ENCODE data around the gene ST6GAL1.
A peak's percentile ranks its signal among the peaks of the same experiment; 100 is the strongest.
"Not testable (repeated sequence)": the region's sequence is repeated elsewhere in the genome, so short reads cannot be mapped to it uniquely, and the experiment has no call there.

ST6GAL1 gene, protein sequence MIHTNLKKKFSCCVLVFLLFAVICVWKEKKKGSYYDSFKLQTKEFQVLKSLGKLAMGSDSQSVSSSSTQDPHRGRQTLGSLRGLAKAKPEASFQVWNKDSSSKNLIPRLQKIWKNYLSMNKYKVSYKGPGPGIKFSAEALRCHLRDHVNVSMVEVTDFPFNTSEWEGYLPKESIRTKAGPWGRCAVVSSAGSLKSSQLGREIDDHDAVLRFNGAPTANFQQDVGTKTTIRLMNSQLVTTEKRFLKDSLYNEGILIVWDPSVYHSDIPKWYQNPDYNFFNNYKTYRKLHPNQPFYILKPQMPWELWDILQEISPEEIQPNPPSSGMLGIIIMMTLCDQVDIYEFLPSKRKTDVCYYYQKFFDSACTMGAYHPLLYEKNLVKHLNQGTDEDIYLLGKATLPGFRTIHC

DNA sequence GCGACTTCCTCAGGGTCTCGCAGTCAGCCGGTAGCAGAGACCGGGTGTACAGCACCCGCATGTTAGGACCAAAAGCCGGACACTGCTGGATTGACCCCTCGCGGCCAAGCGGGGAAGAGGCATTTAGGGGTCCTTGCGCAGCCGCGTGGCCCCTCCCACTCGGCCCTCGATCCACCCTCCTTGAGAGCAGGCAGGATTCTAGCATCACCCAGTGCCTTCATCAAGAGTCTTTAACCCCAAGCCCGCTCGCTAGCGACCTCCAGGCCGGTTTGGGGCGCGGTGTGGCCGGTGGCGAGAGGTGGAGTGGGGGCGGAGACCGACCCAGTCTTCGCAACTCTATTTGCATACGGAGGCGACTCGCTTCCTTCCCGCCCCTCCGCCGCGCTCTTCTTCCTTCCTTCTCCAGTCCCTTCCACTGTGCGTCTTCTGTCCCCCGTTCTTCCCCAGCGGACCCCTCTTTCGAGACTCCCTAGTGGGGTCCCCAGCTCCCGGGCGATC is at the start of gene ST6GAL1:
Gene ST6GAL1 (plus strand): TSS at position 384 of the 498 bp plus-strand sequence. CDS start 112,178 bp downstream, outside the sequence.
- peak; percentile 49 for DNase-seq (ENCODE audit: low spot score)

- no peak for DNase-seq (ENCODE audit: low spot score)
These were observed 48.2 kb upstream of the ST6GAL1 start for GRCh38 chr3:186882150-186882524.

GRCh38 chr3:186882881-186883685 is 47.2 kb upstream of the ST6GAL1 start:
- DNase-seq (ENCODE audit: low spot score) = no peak

GRCh38 chr3:186883686-186884058 is 46.7 kb upstream of the ST6GAL1 start:
- DNase-seq (ENCODE audit: low spot score) = no peak

GRCh38 chr3:186884868-186885267 is 45.5 kb upstream of the ST6GAL1 start:
- not testable (repeated sequence) for DNase-seq (ENCODE audit: low spot score)

DNA sequence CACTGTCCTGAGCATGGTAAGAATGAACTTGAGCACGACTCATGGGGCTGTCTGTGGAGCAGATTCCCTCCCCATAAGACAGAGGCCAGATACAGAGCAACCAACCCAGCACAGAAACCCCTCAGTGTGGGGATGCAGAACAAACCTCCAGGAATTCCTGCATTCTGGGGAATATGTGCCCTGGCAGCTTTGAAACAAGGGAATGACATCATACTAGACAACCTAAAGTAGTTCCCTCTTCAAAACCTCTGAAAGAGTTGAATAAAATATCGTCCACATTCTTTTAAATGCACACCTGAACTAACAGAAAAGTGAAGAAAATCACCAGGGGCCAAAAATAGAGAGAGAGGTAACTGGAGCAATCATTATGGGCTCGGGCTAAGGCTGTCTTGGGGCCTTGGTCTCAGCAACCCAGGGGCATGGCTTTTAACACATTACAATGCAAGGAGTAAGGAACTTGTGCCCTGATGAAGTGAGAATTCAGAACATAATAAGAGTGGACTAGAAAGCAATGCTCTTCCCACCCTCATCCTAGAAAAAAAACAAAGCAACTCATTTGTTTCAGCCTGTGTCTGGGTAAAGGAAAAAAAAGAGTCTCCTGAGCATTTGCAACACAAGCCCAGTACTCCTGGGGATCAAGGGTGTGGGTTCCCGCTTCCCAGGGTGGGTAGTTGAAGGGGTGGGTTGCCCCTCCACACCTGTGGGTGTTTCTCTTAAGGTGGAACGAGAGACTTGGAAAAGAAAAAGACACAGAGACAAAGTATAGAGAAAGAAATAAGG is 43.9 kb upstream of the ST6GAL1 start:
- no peak for DNase-seq (ENCODE audit: low spot score)

GRCh38 chr3:186887507-186887938 is 42.8 kb upstream of the ST6GAL1 start:
- not testable (repeated sequence) for DNase-seq (ENCODE audit: low spot score)

DNA sequence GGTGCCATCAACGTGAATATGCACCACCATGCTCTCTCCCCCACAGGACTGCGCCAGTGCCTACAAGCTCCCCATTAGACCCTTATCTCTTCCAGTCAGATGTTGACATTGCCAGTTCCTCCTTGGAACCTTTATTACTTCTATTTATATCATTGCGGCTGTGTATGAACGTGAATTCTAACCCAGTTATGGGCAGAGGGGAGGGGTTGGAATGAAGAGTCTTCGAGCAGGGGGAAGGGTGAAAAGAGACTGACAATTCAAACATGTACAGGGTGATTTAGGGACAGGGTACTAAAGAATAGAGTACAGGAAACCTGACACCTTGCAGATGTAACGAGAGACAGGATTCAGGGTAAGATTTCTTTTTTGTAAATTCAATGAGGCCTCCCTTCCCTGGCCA is 41.8 kb upstream of the ST6GAL1 start:
- DNase-seq (ENCODE audit: low spot score) = peak; percentile 40

- not testable (repeated sequence) for DNase-seq (ENCODE audit: low spot score)
These were observed 40.6 kb upstream of the ST6GAL1 start for GRCh38 chr3:186889698-186890097.

DNA sequence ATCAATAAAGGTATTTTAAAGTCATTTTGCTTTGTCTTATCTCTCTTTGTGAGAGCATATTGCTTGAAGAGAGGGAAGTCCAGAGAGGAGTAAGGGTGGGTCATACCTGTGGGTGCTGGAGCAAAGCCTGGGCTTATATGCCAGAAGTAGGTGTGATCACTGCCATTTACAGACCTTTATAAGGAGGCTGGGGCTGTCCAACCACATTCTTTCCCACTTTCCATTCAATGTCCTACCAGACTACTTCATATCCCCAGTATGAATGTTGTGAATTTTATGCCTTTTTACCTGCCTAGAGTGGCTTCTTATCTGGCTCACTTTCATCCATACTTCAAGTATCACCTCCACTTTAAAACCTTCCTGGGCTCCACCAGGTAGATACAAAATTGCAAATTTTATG is 39.4 kb upstream of the ST6GAL1 start:
- no peak for DNase-seq (ENCODE audit: low spot score)

- not testable (repeated sequence) for DNase-seq (ENCODE audit: low spot score)
These were observed 37.3 kb upstream of the ST6GAL1 start for GRCh38 chr3:186893071-186893470.

DNA sequence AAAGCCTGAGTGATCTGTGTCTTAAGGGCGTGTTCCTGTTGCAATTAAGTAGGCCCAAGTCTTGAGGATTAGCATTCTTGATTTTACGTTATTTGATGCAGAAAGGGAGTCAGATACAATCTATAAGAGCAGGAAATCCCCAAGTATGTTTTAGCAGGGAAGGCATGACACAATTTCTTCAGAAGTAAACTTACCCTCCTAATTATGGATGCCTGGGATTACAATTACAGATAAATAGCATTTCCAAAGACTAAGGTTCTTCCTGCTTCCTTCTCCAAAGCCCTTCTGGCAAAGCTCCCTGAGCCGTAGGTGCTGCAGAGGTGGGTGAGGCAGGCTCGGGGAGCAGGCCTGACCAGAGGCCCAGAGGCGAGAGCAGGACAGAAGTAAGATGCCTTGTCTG is 34.9 kb upstream of the ST6GAL1 start:
- no peak for DNase-seq (ENCODE audit: low spot score)

DNA sequence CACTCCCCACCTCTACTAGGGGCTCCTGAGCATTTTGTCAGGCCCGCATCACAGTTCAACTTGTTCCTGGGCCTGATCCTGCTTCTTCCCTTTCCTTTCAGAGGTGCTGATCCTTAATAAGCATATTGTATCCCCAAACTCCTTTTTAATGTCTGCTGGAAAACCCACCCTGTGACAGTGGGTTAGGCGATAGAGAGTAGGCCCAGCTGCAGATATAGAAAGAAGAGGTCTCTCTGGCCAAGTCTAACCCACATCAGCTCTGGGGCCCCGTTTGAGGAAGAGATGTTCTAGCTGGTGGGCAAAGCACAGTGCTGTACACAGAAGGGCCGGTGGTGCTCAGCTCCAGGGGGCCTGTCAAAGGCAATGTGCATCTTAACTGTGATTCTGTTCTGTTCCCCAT is 34.3 kb upstream of the ST6GAL1 start:
- no peak for DNase-seq (ENCODE audit: low spot score)

DNA sequence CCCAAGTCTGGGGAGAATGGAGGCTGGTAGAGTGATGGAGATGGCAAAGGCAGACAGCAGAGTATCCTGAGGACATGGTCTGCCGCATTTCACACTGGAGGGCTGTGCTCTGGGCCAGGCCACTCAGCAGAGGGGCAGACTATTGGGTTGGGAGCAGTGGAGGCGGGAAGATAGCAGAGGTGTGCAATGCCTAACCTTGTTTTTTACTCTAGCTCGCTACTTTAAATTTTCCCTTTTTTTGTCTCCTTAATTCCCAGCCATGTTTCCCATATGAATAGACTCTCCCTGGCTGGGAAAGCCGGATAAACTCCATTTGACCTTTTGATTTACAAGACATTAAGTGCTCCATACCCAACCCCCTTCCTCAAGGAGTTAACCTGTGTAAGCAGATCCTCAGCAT is 33.5 kb upstream of the ST6GAL1 start:
- DNase-seq (ENCODE audit: low spot score) = no peak

- no peak for DNase-seq (ENCODE audit: low spot score)
These were observed 29.1 kb upstream of the ST6GAL1 start for GRCh38 chr3:186901135-186901734.

- no peak for DNase-seq (ENCODE audit: low spot score)
These were observed 28.2 kb upstream of the ST6GAL1 start for GRCh38 chr3:186902154-186902553.

GRCh38 chr3:186902713-186903112 is 27.6 kb upstream of the ST6GAL1 start:
- no peak for DNase-seq (ENCODE audit: low spot score)

DNA sequence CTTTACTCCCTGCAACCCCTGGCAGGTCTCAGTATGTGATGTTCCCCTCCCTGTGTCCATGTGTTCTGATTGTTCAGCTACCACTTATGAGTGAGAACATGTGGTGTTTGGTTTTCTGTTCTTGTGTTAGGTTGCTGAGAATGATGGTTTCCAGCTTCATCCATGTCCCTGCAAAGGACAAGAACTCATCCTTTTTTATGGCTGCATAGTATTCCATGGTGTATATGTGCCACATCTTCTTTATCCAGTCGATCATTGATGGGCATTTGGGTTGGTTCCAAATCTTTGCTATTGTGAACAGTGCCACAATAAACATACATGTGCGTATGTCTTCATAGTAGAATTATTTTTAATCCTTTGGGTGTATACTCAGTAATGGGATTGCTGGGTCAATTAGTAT is 26.6 kb upstream of the ST6GAL1 start:
- not testable (repeated sequence) for DNase-seq (ENCODE audit: low spot score)

- DNase-seq (ENCODE audit: low spot score) = not testable (repeated sequence)
These were observed 23.3 kb upstream of the ST6GAL1 start for GRCh38 chr3:186907075-186907474.

GRCh38 chr3:186909078-186909853 is 21.1 kb upstream of the ST6GAL1 start:
- DNase-seq (ENCODE audit: low spot score) = no peak
